Measurements from ENCODE around the gene SCAMP5. TPM values are rescaled to one million over a fixed set of nuclear protein-coding genes. Genes with fewer than 3 reads are reported as not detected.

SCAMP5 gene
- total and polyA plus RNA-seq, 2 of the 13 experiments (the other 11 are each of a cell fraction or from before 2014, with no cell fraction given), result 34.3 to 49.0 TPM

DNA sequence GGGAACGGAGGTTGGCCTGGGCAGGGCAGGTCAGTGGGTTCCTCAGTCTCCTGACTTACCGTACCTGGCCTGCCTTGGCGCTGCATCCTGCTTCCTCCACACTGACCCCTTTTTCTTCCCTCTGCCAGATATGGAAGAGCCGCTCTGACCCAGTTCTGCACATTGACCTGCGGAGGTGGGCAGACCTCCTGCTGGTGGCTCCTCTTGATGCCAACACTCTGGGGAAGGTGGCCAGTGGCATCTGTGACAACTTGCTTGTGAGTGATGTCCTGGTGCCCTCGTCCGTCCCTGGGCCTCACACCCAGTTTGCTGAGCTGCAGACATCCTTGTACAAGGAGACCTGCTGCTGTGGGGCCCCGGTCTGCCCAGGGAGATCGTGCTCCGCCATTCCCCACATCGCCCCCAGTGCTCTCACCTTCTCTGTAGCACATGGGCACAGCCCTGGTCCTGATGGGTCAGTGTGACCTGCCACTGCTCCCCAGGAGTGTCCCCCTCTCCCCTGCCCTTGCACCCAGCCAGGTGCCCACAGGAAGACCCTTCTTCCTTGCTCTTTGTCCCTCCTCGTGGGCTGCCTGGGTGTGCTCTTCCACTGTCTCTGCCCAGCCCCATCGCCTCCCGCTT is 49.0 kb downstream of the SCAMP5 start:
- no peaks in the 10 kb centered on the region for H4K20me1 ChIP-seq (ENCODE audit: insufficient read depth, low read length)
- in situ Hi-C loops (cut with HindIII; ENCODE audit: extremely low pct_ligation_motif_present, low pct_unique_long_range_greater_than_20kb), result no loop called here
- WGBS (ENCODE audit: low lambda C conversion rate), result 91% methylated on average over 11 of the region's 14 CpGs
- H2AFZ ChIP-seq (ENCODE audit: low read length), result no peak overlapping the region
- no peaks in the 10 kb centered on the region for H3K9me3 ChIP-seq (ENCODE audit: low read length)
- peaks cover 5 to 15% of the 10 kb centered on the region in 2 experiments; a peak in 4 of 5 replicates for H3K36me3 ChIP-seq (replicated peaks in 1 of 2; ENCODE audit: control insufficient read depth in 1 of 2, insufficient read depth in 2 of 2, low read length in 2 of 2)
- no peak overlapping the region for H3K4me3 ChIP-seq (replicated peaks in 1 of 3; ENCODE audit: insufficient read depth in 1 of 3, low read depth in 2 of 3, low read length in 3 of 3)
- no peak for ATAC-seq
- POLR2A ChIA-PET, result interaction anchor here (0.7 to 3.3 kb wide), 17 partner anchors 10 to 176 kb away, joined by 3 to 60 read pairs (median 16); partner anchors contain the start of gene PPCDC
- H3K79me2 ChIP-seq (ENCODE audit: insufficient read depth, low read length), result no peaks in the 10 kb centered on the region
- H3K27me3 ChIP-seq (ENCODE audit: control insufficient read depth in 1 of 2, insufficient read depth in 2 of 2, low read length in 2 of 2), result no peaks in the 10 kb centered on the region
- DNase-seq (ENCODE audit: low spot score), result no peak
- BruUV-seq (replicated peaks), result no TSS peak
- peak overlapping the region; percentile 59; the same call in 1 of the 2 replicates for H3K4me2 ChIP-seq (ENCODE audit: low read depth, low read length)
- CTCF ChIA-PET (ENCODE audit: low intra/inter-chr PET ratio, low total read pairs), result interaction anchor here (2.8 kb wide), 1 partner anchor 159 kb away, joined by 54 read pairs; the partner anchor contains the start of gene C15orf39
- FAIRE-seq, result no peak
- H3K4me1 ChIP-seq (ENCODE audit: insufficient read depth, low read length), result peaks cover 65% of the 10 kb centered on the region
- peak overlapping the region; percentile 79 for H3K27ac ChIP-seq (ENCODE audit: extremely low read length, insufficient read depth, low read length)
- H3K9ac ChIP-seq (ENCODE audit: insufficient read depth, low read depth, low read length), result peak overlapping the region; percentile 66
- intact Hi-C loops (cut with micrococcal nuclease; ENCODE audit: unreplicated experiment), result loop anchor here (5.0 kb wide), 1 partner anchor 78 kb away; no protein-coding TSS in a partner anchor
- TF ChIP-seq, protein P1, sequence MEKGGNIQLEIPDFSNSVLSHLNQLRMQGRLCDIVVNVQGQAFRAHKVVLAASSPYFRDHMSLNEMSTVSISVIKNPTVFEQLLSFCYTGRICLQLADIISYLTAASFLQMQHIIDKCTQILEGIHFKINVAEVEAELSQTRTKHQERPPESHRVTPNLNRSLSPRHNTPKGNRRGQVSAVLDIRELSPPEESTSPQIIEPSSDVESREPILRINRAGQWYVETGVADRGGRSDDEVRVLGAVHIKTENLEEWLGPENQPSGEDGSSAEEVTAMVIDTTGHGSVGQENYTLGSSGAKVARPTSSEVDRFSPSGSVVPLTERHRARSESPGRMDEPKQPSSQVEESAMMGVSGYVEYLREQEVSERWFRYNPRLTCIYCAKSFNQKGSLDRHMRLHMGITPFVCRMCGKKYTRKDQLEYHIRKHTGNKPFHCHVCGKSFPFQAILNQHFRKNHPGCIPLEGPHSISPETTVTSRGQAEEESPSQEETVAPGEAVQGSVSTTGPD (CRISPR knock-in tag; IDR thresholded peaks at IDR 0.05), result no peak
- TF ChIP-seq MNT (IDR thresholded peaks at IDR 0.05), result no peak
- no peak for TF ChIP-seq TSC22D2 (CRISPR knock-in tag; IDR thresholded peaks at IDR 0.05; ENCODE audit: borderline replicate concordance)
- TF ChIP-seq POGZ (CRISPR knock-in tag; IDR thresholded peaks at IDR 0.05), result no peak
- 0 out of 2 replicates have a peak, but pooled peaks have one; percentile 54 for TF ChIP-seq MATR3 (CRISPR knock-in tag; IDR thresholded peaks at IDR 0.05)
- no peak for TF ChIP-seq KAT2B (IDR thresholded peaks at IDR 0.05; ENCODE audit: borderline replicate concordance, low read depth, low read length)
- peak; percentile 31; the same call in 1 of the 2 replicates for TF ChIP-seq ZBTB33 (CRISPR knock-in tag; IDR thresholded peaks at IDR 0.05)
- TF ChIP-seq CHCHD3 (CRISPR knock-in tag; IDR thresholded peaks at IDR 0.05), result no peak
- no peak for TF ChIP-seq ARHGAP35 (CRISPR knock-in tag; IDR thresholded peaks at IDR 0.05; ENCODE audit: borderline replicate concordance)
- TF ChIP-seq, protein P2, sequence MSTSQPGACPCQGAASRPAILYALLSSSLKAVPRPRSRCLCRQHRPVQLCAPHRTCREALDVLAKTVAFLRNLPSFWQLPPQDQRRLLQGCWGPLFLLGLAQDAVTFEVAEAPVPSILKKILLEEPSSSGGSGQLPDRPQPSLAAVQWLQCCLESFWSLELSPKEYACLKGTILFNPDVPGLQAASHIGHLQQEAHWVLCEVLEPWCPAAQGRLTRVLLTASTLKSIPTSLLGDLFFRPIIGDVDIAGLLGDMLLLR (CRISPR knock-in tag; IDR thresholded peaks at IDR 0.05), result 0 out of 2 replicates have a peak, but pooled peaks have one; percentile 15
- TF ChIP-seq U2AF1 (optimal IDR thresholded peaks at IDR 0.05; ENCODE audit: low read depth, low read length), result peak; percentile 7
- TF ChIP-seq STAG1 (CRISPR knock-in tag; IDR thresholded peaks at IDR 0.05), result no peak
- no peak for TF ChIP-seq ISX (CRISPR knock-in tag; conservative IDR thresholded peaks at IDR 0.05)
- no peak for TF ChIP-seq KLF16 (CRISPR knock-in tag; IDR thresholded peaks at IDR 0.05)
- TF ChIP-seq, protein P3, sequence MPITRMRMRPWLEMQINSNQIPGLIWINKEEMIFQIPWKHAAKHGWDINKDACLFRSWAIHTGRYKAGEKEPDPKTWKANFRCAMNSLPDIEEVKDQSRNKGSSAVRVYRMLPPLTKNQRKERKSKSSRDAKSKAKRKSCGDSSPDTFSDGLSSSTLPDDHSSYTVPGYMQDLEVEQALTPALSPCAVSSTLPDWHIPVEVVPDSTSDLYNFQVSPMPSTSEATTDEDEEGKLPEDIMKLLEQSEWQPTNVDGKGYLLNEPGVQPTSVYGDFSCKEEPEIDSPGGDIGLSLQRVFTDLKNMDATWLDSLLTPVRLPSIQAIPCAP (CRISPR knock-in tag; IDR thresholded peaks at IDR 0.05; ENCODE audit: low read depth), result no peak
- no peak for TF ChIP-seq GATAD2A (CRISPR knock-in tag; IDR thresholded peaks at IDR 0.05)

All from HepG2 (cell line).